T-helper 2 cell treated with Interferon-gamma antibody and Interleukin-4, amounts not matched to agents 5 μg/mL and 100 μg/mL, for 36 hours (primary cell): Measurements from ENCODE around the gene GDI1.
A peak's percentile ranks its signal among the peaks of the same experiment; 100 is the strongest.

Experiments
- DNase-seq: peaks from one replicate; pipeline ENCODE4 v3.0.0; 2021; ENCODE audit warnings: low spot score
- H3K27ac Mint-ChIP-seq: one replicate; pipeline ENCODE4 v1.8.0; 2021; ENCODE audit warnings: mild to moderate bottlenecking, mixed read lengths
- H3K27me3 Mint-ChIP-seq: one replicate; pipeline ENCODE4 v1.8.0; 2021; ENCODE audit warnings: low read depth, mixed read lengths
- H3K36me3 Mint-ChIP-seq: one replicate; pipeline ENCODE4 v1.8.0; 2021; ENCODE audit warnings: low read depth, mixed read lengths
- H3K4me1 Mint-ChIP-seq: one replicate; pipeline ENCODE4 v1.8.0; 2021; ENCODE audit warnings: low read depth, mixed read lengths
- H3K4me3 Mint-ChIP-seq: one replicate; pipeline ENCODE4 v1.8.0; 2022; ENCODE audit warnings: mild to moderate bottlenecking, moderate library complexity, mixed read lengths
- H3K9me3 Mint-ChIP-seq: one replicate; pipeline ENCODE4 v1.8.0; 2021; ENCODE audit warnings: mixed read lengths

Gene GDI1

DNA sequence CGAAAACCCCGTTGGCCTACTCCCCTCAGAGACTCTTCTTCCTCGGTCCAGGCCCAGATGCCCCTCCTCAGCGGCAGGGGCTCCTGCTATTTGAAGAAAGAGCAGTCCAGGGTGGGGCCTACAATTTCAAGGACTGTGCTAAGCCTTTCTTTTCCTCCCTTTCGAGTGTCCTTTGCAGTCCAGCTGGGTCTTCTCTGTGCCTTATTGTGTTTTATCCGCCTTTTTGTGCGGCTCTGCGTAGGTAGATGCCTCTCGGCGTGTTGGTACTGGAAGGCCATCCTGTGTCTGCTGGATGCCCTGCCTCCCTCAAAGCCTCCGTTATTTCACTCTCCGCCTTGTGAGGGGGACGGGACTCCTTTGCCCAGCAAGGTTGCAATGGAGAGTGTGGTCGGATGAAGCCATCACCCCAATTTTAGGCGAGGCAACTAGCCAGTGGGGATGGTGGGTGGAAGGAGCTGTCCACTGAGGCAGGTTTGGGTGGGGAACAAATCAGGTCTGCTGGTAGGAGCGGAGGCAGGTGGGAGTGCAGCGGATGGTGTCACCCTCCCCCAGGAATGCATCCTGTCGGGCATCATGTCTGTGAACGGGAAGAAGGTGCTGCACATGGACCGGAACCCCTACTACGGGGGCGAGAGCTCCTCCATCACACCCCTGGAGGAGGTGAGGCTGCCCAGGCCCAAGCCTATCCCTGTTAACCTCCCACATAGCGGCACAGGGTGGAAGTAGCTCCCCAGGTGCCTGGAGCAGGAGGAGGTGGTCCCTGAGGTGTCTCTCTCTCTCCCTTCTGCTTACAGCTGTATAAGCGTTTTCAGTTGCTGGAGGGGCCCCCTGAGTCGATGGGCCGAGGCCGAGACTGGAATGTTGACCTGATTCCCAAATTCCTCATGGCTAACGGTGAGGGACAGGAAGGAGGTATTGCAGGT lies 1.3 kb downstream of the GDI1 start:
- peak overlapping the region; percentile 87 for H3K4me3 Mint-ChIP-seq
- no peaks in the 10 kb centered on the region for H3K9me3 Mint-ChIP-seq
- peaks cover 22% of the 10 kb centered on the region for H3K36me3 Mint-ChIP-seq
- peaks cover 16% of the 10 kb centered on the region for H3K4me1 Mint-ChIP-seq
- no peak for DNase-seq
- H3K27me3 Mint-ChIP-seq = no peaks in the 10 kb centered on the region
- H3K27ac Mint-ChIP-seq = peak overlapping the region; percentile 82

- Mint-ChIP-seq H3K27ac (no peak overlapping the region), H3K4me1 (peaks cover 19% of the 10 kb centered on the region), H3K27me3 (no peaks in the 10 kb centered on the region), H3K36me3 (peaks cover 22% of the 10 kb centered on the region), H3K9me3 (no peaks in the 10 kb centered on the region), H3K4me3 (no peak overlapping the region)
- DNase-seq = no peak
Measured at GRCh38 chrX:154439841-154440240, 2.9 kb downstream of the GDI1 start.

- H3K4me3 Mint-ChIP-seq = no peak overlapping the region
- H3K4me1 Mint-ChIP-seq = peaks cover 19% of the 10 kb centered on the region
- no peaks in the 10 kb centered on the region for H3K27me3 Mint-ChIP-seq
- peaks cover 19% of the 10 kb centered on the region for H3K36me3 Mint-ChIP-seq
- no peak overlapping the region for H3K27ac Mint-ChIP-seq
- H3K9me3 Mint-ChIP-seq = no peaks in the 10 kb centered on the region
- DNase-seq = no peak
Measured at GRCh38 chrX:154440623-154441357, 3.8 kb downstream of the GDI1 start.

DNA sequence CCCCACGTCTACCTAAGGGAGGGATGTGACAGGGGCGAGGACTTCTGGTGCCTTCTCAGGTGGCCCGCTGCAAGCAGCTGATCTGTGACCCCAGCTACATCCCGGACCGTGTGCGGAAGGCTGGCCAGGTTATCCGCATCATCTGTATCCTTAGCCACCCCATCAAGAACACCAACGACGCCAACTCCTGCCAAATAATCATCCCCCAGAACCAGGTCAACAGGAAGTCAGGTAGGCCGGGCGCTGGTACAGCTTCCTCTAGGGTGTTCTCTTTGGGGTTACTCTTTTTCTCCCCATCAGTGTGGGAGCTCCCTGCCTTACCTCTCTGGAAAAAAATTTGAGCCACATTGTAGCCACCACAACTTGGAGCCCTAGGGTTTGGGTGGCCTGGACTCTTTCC lies 4.6 kb downstream of the GDI1 start:
- Mint-ChIP-seq H3K4me1 (peaks cover 15% of the 10 kb centered on the region), H3K36me3 (peaks cover 21% of the 10 kb centered on the region), H3K27me3 (no peaks in the 10 kb centered on the region), H3K9me3 (no peaks in the 10 kb centered on the region), H3K4me3 (no peak overlapping the region), H3K27ac (no peak overlapping the region)
- DNase-seq = no peak

- no peaks in the 10 kb centered on the region for H3K9me3 Mint-ChIP-seq
- no peak overlapping the region for H3K4me3 Mint-ChIP-seq
- no peaks in the 10 kb centered on the region for H3K27me3 Mint-ChIP-seq
- no peak overlapping the region for H3K27ac Mint-ChIP-seq
- DNase-seq = no peak
- H3K36me3 Mint-ChIP-seq = peaks cover 22% of the 10 kb centered on the region
- H3K4me1 Mint-ChIP-seq = peaks cover 15% of the 10 kb centered on the region
Measured at GRCh38 chrX:154441984-154442707, 5.2 kb downstream of the GDI1 start.

- DNase-seq = no peak
- Mint-ChIP-seq H3K4me1 (peaks cover 11% of the 10 kb centered on the region), H3K27me3 (no peaks in the 10 kb centered on the region), H3K36me3 (peaks cover 17% of the 10 kb centered on the region), H3K9me3 (no peaks in the 10 kb centered on the region), H3K4me3 (peak overlapping the region; percentile 76), H3K27ac (peak overlapping the region; percentile 74)
Measured at GRCh38 chrX:154443479-154443910, 6.5 kb downstream of the GDI1 start.

DNA sequence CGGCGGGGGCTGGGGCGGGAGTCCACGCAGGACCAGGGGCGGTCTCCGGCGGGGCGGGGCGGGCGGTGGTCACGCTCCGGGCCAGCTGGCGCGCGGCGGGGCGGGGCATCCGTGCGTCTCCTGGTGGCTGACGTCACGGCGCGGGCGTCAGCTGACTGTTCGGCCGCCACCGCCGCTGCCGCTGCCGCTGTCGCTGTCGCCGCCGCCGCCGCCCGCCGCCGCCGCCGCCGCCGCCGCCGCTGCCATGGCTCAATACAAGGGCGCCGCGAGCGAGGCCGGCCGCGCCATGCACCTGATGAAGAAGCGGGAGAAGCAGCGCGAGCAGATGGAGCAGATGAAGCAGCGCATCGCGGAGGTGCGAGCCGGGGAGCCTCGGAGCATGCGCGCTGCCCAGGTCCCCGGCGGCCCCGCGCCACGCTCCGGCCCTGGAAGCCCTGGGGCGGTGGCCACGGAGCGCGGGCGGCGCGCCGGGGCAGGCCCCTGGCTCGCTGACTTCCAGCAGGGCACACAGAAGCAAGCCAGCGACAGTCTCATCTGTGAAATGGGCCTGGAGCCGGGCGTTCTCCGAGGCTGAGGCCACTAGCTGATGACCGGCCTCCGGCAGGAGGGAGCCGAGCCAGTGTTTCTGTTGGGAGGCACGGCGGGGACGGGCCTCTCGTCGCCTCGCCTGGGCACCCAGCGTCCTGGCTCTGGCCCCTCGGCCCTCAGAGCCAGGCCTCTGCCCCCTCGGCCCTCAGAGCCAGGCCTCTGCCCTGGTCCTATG lies 7.2 kb downstream of the GDI1 start, which contains the start of gene FAM50A:
FAM50A (plus strand) TSS at position 150 of the 763 bp plus-strand sequence; CDS start at position 245, 95 bp downstream.
- peaks cover 11% of the 10 kb centered on the region for H3K4me1 Mint-ChIP-seq
- no peaks in the 10 kb centered on the region for H3K27me3 Mint-ChIP-seq
- peak within 1 kb of the TSS; percentile 76 for H3K4me3 Mint-ChIP-seq
- peak; percentile 72 for DNase-seq
- H3K36me3 Mint-ChIP-seq = peaks cover 17% of the 10 kb centered on the region
- no peaks in the 10 kb centered on the region for H3K9me3 Mint-ChIP-seq
- peak within 1 kb of the TSS; percentile 74 for H3K27ac Mint-ChIP-seq

GRCh38 chrX:154444755-154445246 lies 7.8 kb downstream of the GDI1 start:
- Mint-ChIP-seq H3K4me1 (peaks cover 11% of the 10 kb centered on the region), H3K36me3 (peaks cover 18% of the 10 kb centered on the region), H3K27ac (no peak overlapping the region), H3K9me3 (no peaks in the 10 kb centered on the region), H3K27me3 (no peaks in the 10 kb centered on the region), H3K4me3 (peak overlapping the region; percentile 36)
- no peak for DNase-seq

DNA sequence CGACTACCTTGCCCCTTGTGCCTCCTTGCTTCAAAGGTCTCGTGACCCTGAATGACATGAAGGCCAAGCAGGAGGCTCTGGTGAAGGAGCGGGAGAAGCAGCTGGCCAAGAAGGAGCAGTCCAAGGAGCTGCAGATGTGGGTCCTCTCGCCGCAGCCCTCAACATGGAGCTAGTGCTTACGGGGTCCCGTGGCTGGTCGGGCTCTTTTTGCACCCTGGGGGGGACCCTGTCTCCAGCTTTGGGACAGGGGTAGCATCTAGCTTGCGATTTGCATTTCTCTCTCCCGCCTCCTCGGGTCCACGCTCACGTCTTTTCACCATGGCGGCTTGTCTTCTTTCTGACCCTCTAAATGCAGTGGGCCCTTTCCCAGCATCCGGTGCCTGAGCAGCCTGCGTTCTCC lies 8.8 kb downstream of the GDI1 start:
- Mint-ChIP-seq H3K27ac (peak overlapping the region; percentile 68), H3K4me1 (peaks cover 11% of the 10 kb centered on the region), H3K9me3 (no peaks in the 10 kb centered on the region), H3K4me3 (peak overlapping the region; percentile 15), H3K27me3 (no peaks in the 10 kb centered on the region), H3K36me3 (peaks cover 16% of the 10 kb centered on the region)
- DNase-seq = no peak

DNA sequence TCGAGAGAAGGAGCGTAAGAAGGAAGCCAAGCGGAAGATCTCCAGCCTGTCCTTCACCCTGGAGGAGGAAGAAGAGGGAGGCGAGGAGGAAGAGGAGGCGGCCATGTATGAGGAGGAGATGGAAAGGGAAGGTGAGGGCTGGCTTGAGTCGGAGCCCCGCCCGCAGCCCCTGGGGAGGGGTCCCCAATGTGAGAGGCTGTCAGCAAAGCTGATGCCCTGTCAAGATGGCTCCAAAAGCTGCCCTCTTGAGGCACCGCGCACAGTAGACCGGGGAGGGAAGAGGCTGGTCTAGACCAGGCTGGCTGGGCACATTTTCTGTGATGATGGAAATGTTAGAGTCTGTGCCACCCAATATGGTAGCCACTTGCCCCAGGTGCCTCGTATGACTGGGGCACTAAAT lies 9.5 kb downstream of the GDI1 start:
- H3K36me3 Mint-ChIP-seq = peaks cover 13% of the 10 kb centered on the region
- no peak overlapping the region for H3K4me3 Mint-ChIP-seq
- H3K4me1 Mint-ChIP-seq = peaks cover 10% of the 10 kb centered on the region
- no peak for DNase-seq
- no peak overlapping the region for H3K27ac Mint-ChIP-seq
- no peaks in the 10 kb centered on the region for H3K9me3 Mint-ChIP-seq
- H3K27me3 Mint-ChIP-seq = no peaks in the 10 kb centered on the region

GRCh38 chrX:154448484-154448883 lies 11.5 kb downstream of the GDI1 start:
- H3K36me3 Mint-ChIP-seq = peaks cover 12% of the 10 kb centered on the region

DNA sequence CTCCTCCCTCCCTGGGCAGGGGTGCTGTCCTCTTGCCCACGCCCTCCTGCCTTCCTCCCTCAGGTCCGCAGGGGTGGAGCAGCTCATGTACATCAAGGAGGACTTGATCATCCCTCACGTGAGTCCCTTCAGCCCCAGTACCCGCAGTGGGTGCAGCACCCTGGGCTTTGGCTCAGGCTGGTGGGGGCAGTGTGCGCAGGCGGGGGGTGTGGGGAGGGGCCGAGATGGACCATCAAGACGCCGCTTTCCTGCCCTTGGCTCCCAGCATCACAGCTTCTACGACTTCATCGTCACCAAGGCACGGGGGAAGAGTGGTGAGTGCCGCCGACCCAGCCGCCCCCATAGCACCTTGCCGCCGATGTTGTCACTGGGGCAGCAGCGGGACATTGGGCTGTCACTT lies 12.7 kb downstream of the GDI1 start:
- no peaks in the 10 kb centered on the region for H3K9me3 Mint-ChIP-seq
- no peaks in the 10 kb centered on the region for H3K27me3 Mint-ChIP-seq

More at GRCh38 chrX:154448484-154448883, 11.5 kb downstream of the GDI1 start:
- Mint-ChIP-seq H3K27me3 (no peaks in the 10 kb centered on the region), H3K4me1 (peaks cover 3% of the 10 kb centered on the region), H3K27ac (no peak overlapping the region), H3K4me3 (no peak overlapping the region), H3K9me3 (no peaks in the 10 kb centered on the region)
- no peak for DNase-seq

DNA sequence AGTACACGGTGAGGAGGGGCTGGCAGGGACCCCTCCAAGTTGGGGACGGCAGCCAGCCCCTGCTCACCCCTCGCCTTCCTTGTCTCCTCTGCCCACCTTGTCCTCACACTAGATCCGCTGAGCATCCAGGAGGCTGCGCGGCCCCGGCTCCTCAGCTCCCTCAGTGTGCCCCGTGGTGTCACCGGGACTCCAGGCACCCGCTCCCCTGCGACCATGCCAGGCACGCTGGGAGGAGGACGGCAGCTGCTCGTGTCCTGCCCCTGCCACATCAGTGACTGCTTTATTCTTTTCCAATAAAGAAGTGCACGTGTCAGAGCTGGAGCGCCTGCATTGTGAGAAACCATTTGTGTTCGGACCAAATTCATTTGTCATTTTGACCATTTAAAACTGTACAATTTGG lies 13.4 kb downstream of the GDI1 start:
- Mint-ChIP-seq H3K4me3 (no peak overlapping the region), H3K27me3 (no peaks in the 10 kb centered on the region), H3K27ac (no peak overlapping the region), H3K36me3 (peaks cover 14% of the 10 kb centered on the region), H3K4me1 (peaks cover 3% of the 10 kb centered on the region), H3K9me3 (no peaks in the 10 kb centered on the region)
- DNase-seq = no peak

More for the DNA sequence above, 12.7 kb downstream of the GDI1 start:
- Mint-ChIP-seq H3K4me3 (no peak overlapping the region), H3K4me1 (peaks cover 3% of the 10 kb centered on the region), H3K36me3 (peaks cover 14% of the 10 kb centered on the region), H3K27ac (no peak overlapping the region)
- no peak for DNase-seq
